K562 (cell line): ENCODE data around the gene CLIC3. TPM values are rescaled to one million over a fixed set of nuclear protein-coding genes. Genes with fewer than 3 reads are reported as not detected.

ENCODE experiments used
- ATAC-seq: fragments of 200-7000 bp; cut with Tn5 transposase; 3 replicates; pipeline ENCODE4 v1.9.1; 2020; ENCODE audit warnings: moderate library complexity
- BruUV-seq: library from RNA; stranded (reverse); fragments of 400-500 nt; replicated peaks from 2 replicates; lab custom pipeline; 2021; lab: Mats Ljungman, UMichigan
- CTCF ChIA-PET: fragments of 300-600 bp; formaldehyde crosslinking; extraction: SDS; loops from one replicate; lab custom pipeline; 2021; ENCODE audit warnings: low intra/inter-chr PET ratio; lab: Yijun Ruan, JAX
- POLR2A ChIA-PET: fragments of 300-600, 350-650 bp; sonication (Branson Sonifier 250); formaldehyde crosslinking; extraction: SDS; loops from one replicate; lab custom pipeline; 2021; ENCODE audit warnings: antibody characterized with exemption, inconsistent platforms; lab: Yijun Ruan, JAX
- DNase-seq, 4 experiments: peaks; one replicate each; pipeline versions ENCODE4 v3.0.0 to v3.0.0-alpha.2; 2011 to 2018; ENCODE audit warnings: low spot score in 3 of 4, mixed read lengths in 3 of 4; ENCODE audit errors: extremely low read depth in 1 of 4
- FAIRE-seq: peaks from 2 replicates; lab custom pipeline; 2011; peaks lifted over from hg19 to GRCh38; lab: Jason Lieb, UNC
- H2AFZ ChIP-seq: 2 replicates; pipeline ENCODE4 v1.6.0; 2011; ENCODE audit warnings: low read depth, low read length, control low read depth, inconsistent platforms
- H3K27ac ChIP-seq: fragments of 200-600 bp; 3 replicates; pipeline ENCODE4 v1.8.0; 2011; ENCODE audit warnings: low read depth, mild to moderate bottlenecking, control low read depth, inconsistent platforms, low read length, moderate library complexity, mixed read lengths; ENCODE audit errors: extremely low read depth
- H3K27me3 ChIP-seq, 2 experiments: fragments of 300-600 bp in 1 of 2; 2 replicates in 1 of 2; 3 replicates in 1 of 2; pipeline versions ENCODE4 v1.6.0 to v1.8.0; 2011; ENCODE audit warnings: inconsistent platforms in 2 of 2, low read length in 2 of 2, mild to moderate bottlenecking in 1 of 2, mixed read lengths in 1 of 2, moderate library complexity in 1 of 2; ENCODE audit not compliant: control insufficient read depth in 2 of 2, insufficient read depth in 2 of 2
- H3K36me3 ChIP-seq: fragments of 300-600 bp; 3 replicates; pipeline ENCODE4 v1.8.0; 2011; ENCODE audit warnings: mild to moderate bottlenecking, low read length, inconsistent platforms; ENCODE audit not compliant: control insufficient read depth, insufficient read depth
- H3K4me1 ChIP-seq, 2 experiments: fragments of 200-600 bp in 1 of 2; replicated peaks in 1 of 2; 2 replicates in 1 of 2; 3 replicates in 1 of 2; pipeline versions ENCODE4 v1.5.1 to v1.8.0; 2011; ENCODE audit warnings: inconsistent platforms in 2 of 2, low read length in 2 of 2, mild to moderate bottlenecking in 1 of 2, mixed read lengths in 1 of 2, moderate library complexity in 1 of 2; ENCODE audit not compliant: control insufficient read depth in 2 of 2, insufficient read depth in 2 of 2
- H3K4me2 ChIP-seq: 2 replicates; pipeline ENCODE4 v1.6.1; 2011; ENCODE audit warnings: low read length, control low read depth, inconsistent platforms, mixed read lengths; ENCODE audit not compliant: insufficient read depth
- H3K4me3 ChIP-seq: fragments of 200-600 bp; sonication (generic), shearing (Covaris generic); 2 replicates; pipeline ENCODE4 v1.5.1; 2016; ENCODE audit warnings: control low read depth, inconsistent platforms
- H3K79me2 ChIP-seq: fragments of 200-600 bp; 3 replicates; pipeline ENCODE4 v1.8.0; 2011; ENCODE audit warnings: low read length, inconsistent platforms; ENCODE audit not compliant: control insufficient read depth, insufficient read depth
- H3K9ac ChIP-seq, 2 experiments: 2 replicates each; pipeline versions ENCODE4 v1.6.0 to v1.6.1; 2011; ENCODE audit warnings: low read depth in 2 of 2, low read length in 2 of 2, control low read depth in 1 of 2, inconsistent platforms in 1 of 2, mild to moderate bottlenecking in 1 of 2, mixed read lengths in 1 of 2; ENCODE audit not compliant: insufficient read depth in 1 of 2
- H3K9me1 ChIP-seq: one replicate; pipeline ENCODE4 v1.6.0; 2011; ENCODE audit warnings: inconsistent platforms, mild to moderate bottlenecking, low read length, moderate library complexity; ENCODE audit not compliant: control insufficient read depth, insufficient read depth
- H3K9me3 ChIP-seq: replicated peaks from 2 replicates; pipeline ENCODE4 v1.5.1; 2011; ENCODE audit warnings: low read depth, low read length, inconsistent platforms; ENCODE audit not compliant: control insufficient read depth, insufficient read depth
- H4K20me1 ChIP-seq: replicated peaks from 2 replicates; pipeline ENCODE4 v1.6.1; 2011; ENCODE audit warnings: low read length, inconsistent platforms, mixed read lengths; ENCODE audit not compliant: control insufficient read depth, insufficient read depth
- BHLHE40 ChIP-seq: IDR thresholded peaks from 2 replicates; pipeline ENCODE4 v1.6.1; 2011; ENCODE audit warnings: low read length, improper control_type of control experiment
- GTF2E2 ChIP-seq: fragments of 200-800 bp; sonication (Bioruptor generic); IDR thresholded peaks from 2 replicates; pipeline ENCODE4 v1.6.1; 2016; ENCODE audit warnings: missing genetic modification characterization, missing compliant biosample characterization
- PRDM10 ChIP-seq: fragments of 450-650 bp; IDR thresholded peaks from 2 replicates; pipeline ENCODE4 v1.6.1; 2018; ENCODE audit not compliant: partially characterized antibody
- ZBTB33 ChIP-seq: sonication (generic); formaldehyde crosslinking; IDR thresholded peaks from 2 replicates; pipeline ENCODE4 v1.8.1; 2023; ENCODE audit warnings: mild to moderate bottlenecking, missing genetic modification reagents
- ZNF121 ChIP-seq: sonication (generic); formaldehyde crosslinking; conservative IDR thresholded peaks from 2 replicates; pipeline ENCODE4 v1.8.0; 2022; ENCODE audit warnings: missing genetic modification reagents
- WGBS: fragments of 100-300 bp; shearing (Covaris generic); methylation state at CpG from one replicate; pipeline ENCODE4 v1.1.6; 2016; ENCODE audit warnings: low coverage, mixed read lengths; ENCODE audit not compliant: insufficient coverage; ENCODE audit errors: missing lambda C conversion rate; 5-methylcytosine and 5-hydroxymethylcytosine counted together
- in situ Hi-C: fragments of 300-500 bp; cut with MboI; formaldehyde crosslinking; loops from 4 replicates; pipeline ENCODE4 v1.15.0; 2018; ENCODE audit warnings: inconsistent platforms, mixed read lengths
- intact Hi-C: fragments of 100-400 bp; cut with micrococcal nuclease; formaldehyde crosslinking; loops from 2 replicates; pipeline ENCODE4 v1.14.2; 2022
- polyA plus RNA-seq, 8 experiments: library from polyadenylated mRNA; depleted of rRNA in 4 of 8; stranded (reverse) in 5 of 8; unstranded in 3 of 8; fragments of >200 nt; fragmentation: Nextera tagmentation in 2 of 8; fragmentation: Illumina TruSeq in 1 of 8; extraction: Ambion mirVana in 2 of 8; extraction: Trizol in 1 of 8; gene quantifications; 2 replicates each; pipeline versions ENCODE4 v1.2.1 to v1.2.3, GENCODE V29; 2011 to 2014; ENCODE audit warnings: inconsistent platforms in 1 of 8, missing spikeins in 1 of 8
- total RNA-seq, 7 experiments: library from RNA; depleted of rRNA in 6 of 7; stranded (reverse); fragments of >200 nt in 6 of 7; fragmentation: Illumina TruSeq in 2 of 7; extraction: Trizol in 2 of 7; gene quantifications; 2 replicates each; pipeline versions ENCODE4 v1.2.1 to v1.2.3, GENCODE V29; 2011 to 2021; ENCODE audit warnings: low replicate concordance in 1 of 7

Gene CLIC3
- total and polyA plus RNA-seq, 9 of the 15 experiments (the other 6 are each of a cell fraction or from before 2014, with no cell fraction given) = 0.27 to 0.29 TPM; not detected in 7

GRCh38 chr9:137019891-137020683 lies 23.7 kb upstream of the CLIC3 start:
- Histone ChIP-seq H3K27ac (no peak overlapping the region), H3K79me2 (no peaks in the 10 kb centered on the region), H3K4me1 (peaks cover 4 to 78% of the 10 kb centered on the region in 2 experiments; a peak in 4 of 5 replicates), H3K36me3 (no peaks in the 10 kb centered on the region), H3K27me3 (no peaks in the 10 kb centered on the region), H3K9me3 (no peaks in the 10 kb centered on the region), H3K9ac (peak overlapping the region in 1 of 2 experiments; percentile 26; a peak in 1 of 4 replicates), H4K20me1 (0 out of 2 replicates have a peak, but pooled peaks cover 5% of the 10 kb centered on the region), H3K4me3 (no peak overlapping the region), H3K9me1 (no peaks in the 10 kb centered on the region), H2AFZ (no peak overlapping the region), H3K4me2 (no peak overlapping the region)
- no peak for ATAC-seq
- in situ Hi-C loops = no loop called here
- 40% methylated on average over 21 of the region's 34 CpGs for WGBS
- CTCF ChIA-PET = no interaction called here
- POLR2A ChIA-PET = interaction anchor here (0.8 kb wide), 1 partner anchor 221 kb away, joined by 3 read pairs; the partner anchor contains the start of gene TUBB4B
- TF ChIP-seq GTF2E2 (tag) (no peak), BHLHE40 (no peak), ZNF121 (CRISPR knock-in tag) (no peak), PRDM10 (peak; percentile 35), ZBTB33 (CRISPR knock-in tag) (0 out of 2 replicates have a peak, but pooled peaks have one; percentile 55)
- BruUV-seq = no TSS peak
- DNase-seq = no peak
- intact Hi-C loops = no loop called here
- FAIRE-seq = no peak
